Raji (cell line): Measurements from ENCODE around the gene CHPF.

Experiments
- POLR2A ChIP-seq: IDR thresholded peaks from 2 replicates; pipeline ENCODE4 v1.6.1; 2011; ENCODE audit warnings: low read depth, low read length, control low read depth; ENCODE audit not compliant: insufficient read depth

The CHPF gene

GRCh38 chr2:219506802-219507526 is 36.6 kb downstream of the CHPF start:
- TF ChIP-seq POLR2A = no peak

- TF ChIP-seq POLR2A = no peak
These were observed 37.3 kb downstream of the CHPF start for GRCh38 chr2:219506153-219506801.

GRCh38 chr2:219505585-219505984 is 38.0 kb downstream of the CHPF start:
- no peak for TF ChIP-seq POLR2A

GRCh38 chr2:219502618-219503017 is 41.0 kb downstream of the CHPF start:
- no peak for TF ChIP-seq POLR2A

- no peak for TF ChIP-seq POLR2A
These were observed 41.8 kb downstream of the CHPF start for GRCh38 chr2:219501849-219502248.

- no peak for TF ChIP-seq POLR2A
These were observed 43.5 kb downstream of the CHPF start for GRCh38 chr2:219500135-219500534.

- TF ChIP-seq POLR2A = no peak
These were observed 44.1 kb downstream of the CHPF start for GRCh38 chr2:219499555-219499954.

- no peak for TF ChIP-seq POLR2A
These were observed 44.6 kb downstream of the CHPF start for GRCh38 chr2:219499058-219499307.

GRCh38 chr2:219498280-219499057 is 45.1 kb downstream of the CHPF start, which contains the start of gene GMPPA:
Gene GMPPA (plus strand): TSS chr2:219498891. CDS start chr2:219499976, 1,085 bp downstream.
- peak; percentile 90 for TF ChIP-seq POLR2A

GRCh38 chr2:219497495-219498279 is 45.9 kb downstream of the CHPF start:
- TF ChIP-seq POLR2A = no peak

- no peak for TF ChIP-seq POLR2A
These were observed 46.6 kb downstream of the CHPF start for GRCh38 chr2:219496825-219497494.

GRCh38 chr2:219496247-219496824 is 47.3 kb downstream of the CHPF start:
- no peak for TF ChIP-seq POLR2A

- 0 out of 2 replicates have a peak, but pooled peaks have one; percentile 27 for TF ChIP-seq POLR2A
These were observed 48.0 kb downstream of the CHPF start for GRCh38 chr2:219495531-219496122.

GRCh38 chr2:219494952-219495530 is 48.6 kb downstream of the CHPF start:
- no peak for TF ChIP-seq POLR2A

- no peak for TF ChIP-seq POLR2A
These were observed 50.5 kb downstream of the CHPF start for GRCh38 chr2:219493086-219493485.
